Measurements from ENCODE around the gene LCN6. TPM values are rescaled to one million over a fixed set of nuclear protein-coding genes. Genes with fewer than 3 reads are reported as not detected.

The LCN6 gene
- total and polyA plus RNA-seq, 2 of the 13 experiments (the other 11 are each of a cell fraction or from before 2014, with no cell fraction given), result not detected

- no peak for TF ChIP-seq HOXA7 (CRISPR knock-in tag; IDR thresholded peaks at IDR 0.05)
- peak; percentile 73; the same call in 1 of the 2 replicates for TF ChIP-seq TBX2 (CRISPR knock-in tag; IDR thresholded peaks at IDR 0.05; ENCODE audit: borderline replicate concordance)
- peak; percentile 25; the same call in 1 of the 2 replicates for TF ChIP-seq ZNF335 (CRISPR knock-in tag; IDR thresholded peaks at IDR 0.05)
- peak; percentile 31; the same call in 1 of the 2 replicates for TF ChIP-seq GATAD1 (CRISPR knock-in tag; IDR thresholded peaks at IDR 0.05)
- peak; percentile 31; the same call in 1 of the 2 replicates for TF ChIP-seq ZNF230 (CRISPR knock-in tag; IDR thresholded peaks at IDR 0.05)
- TF ChIP-seq REL (CRISPR knock-in tag; conservative IDR thresholded peaks at IDR 0.05), result 0 out of 2 replicates have a peak, but pooled peaks have one; percentile 17
- no peak for TF ChIP-seq ZNF766 (CRISPR knock-in tag; IDR thresholded peaks at IDR 0.05; ENCODE audit: borderline replicate concordance)
- 0 out of 2 replicates have a peak, but pooled peaks have one; percentile 61 for TF ChIP-seq TIGD3 (CRISPR knock-in tag; IDR thresholded peaks at IDR 0.05; ENCODE audit: borderline replicate concordance)
- TF ChIP-seq, protein P1, sequence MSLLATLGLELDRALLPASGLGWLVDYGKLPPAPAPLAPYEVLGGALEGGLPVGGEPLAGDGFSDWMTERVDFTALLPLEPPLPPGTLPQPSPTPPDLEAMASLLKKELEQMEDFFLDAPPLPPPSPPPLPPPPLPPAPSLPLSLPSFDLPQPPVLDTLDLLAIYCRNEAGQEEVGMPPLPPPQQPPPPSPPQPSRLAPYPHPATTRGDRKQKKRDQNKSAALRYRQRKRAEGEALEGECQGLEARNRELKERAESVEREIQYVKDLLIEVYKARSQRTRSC (CRISPR knock-in tag; IDR thresholded peaks at IDR 0.05; ENCODE audit: low read depth), result no peak
- TF ChIP-seq HES4 (CRISPR knock-in tag; IDR thresholded peaks at IDR 0.05; ENCODE audit: borderline replicate concordance), result peak; percentile 81; the same call in 1 of the 2 replicates
- TF ChIP-seq KLF11 (CRISPR knock-in tag; IDR thresholded peaks at IDR 0.05), result no peak
- TF ChIP-seq, protein P2, sequence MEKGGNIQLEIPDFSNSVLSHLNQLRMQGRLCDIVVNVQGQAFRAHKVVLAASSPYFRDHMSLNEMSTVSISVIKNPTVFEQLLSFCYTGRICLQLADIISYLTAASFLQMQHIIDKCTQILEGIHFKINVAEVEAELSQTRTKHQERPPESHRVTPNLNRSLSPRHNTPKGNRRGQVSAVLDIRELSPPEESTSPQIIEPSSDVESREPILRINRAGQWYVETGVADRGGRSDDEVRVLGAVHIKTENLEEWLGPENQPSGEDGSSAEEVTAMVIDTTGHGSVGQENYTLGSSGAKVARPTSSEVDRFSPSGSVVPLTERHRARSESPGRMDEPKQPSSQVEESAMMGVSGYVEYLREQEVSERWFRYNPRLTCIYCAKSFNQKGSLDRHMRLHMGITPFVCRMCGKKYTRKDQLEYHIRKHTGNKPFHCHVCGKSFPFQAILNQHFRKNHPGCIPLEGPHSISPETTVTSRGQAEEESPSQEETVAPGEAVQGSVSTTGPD (CRISPR knock-in tag; IDR thresholded peaks at IDR 0.05), result 0 out of 2 replicates have a peak, but pooled peaks have one; percentile 48
- no peak for TF ChIP-seq MYNN (CRISPR knock-in tag; IDR thresholded peaks at IDR 0.05; ENCODE audit: low read depth)
- TF ChIP-seq, protein P3, sequence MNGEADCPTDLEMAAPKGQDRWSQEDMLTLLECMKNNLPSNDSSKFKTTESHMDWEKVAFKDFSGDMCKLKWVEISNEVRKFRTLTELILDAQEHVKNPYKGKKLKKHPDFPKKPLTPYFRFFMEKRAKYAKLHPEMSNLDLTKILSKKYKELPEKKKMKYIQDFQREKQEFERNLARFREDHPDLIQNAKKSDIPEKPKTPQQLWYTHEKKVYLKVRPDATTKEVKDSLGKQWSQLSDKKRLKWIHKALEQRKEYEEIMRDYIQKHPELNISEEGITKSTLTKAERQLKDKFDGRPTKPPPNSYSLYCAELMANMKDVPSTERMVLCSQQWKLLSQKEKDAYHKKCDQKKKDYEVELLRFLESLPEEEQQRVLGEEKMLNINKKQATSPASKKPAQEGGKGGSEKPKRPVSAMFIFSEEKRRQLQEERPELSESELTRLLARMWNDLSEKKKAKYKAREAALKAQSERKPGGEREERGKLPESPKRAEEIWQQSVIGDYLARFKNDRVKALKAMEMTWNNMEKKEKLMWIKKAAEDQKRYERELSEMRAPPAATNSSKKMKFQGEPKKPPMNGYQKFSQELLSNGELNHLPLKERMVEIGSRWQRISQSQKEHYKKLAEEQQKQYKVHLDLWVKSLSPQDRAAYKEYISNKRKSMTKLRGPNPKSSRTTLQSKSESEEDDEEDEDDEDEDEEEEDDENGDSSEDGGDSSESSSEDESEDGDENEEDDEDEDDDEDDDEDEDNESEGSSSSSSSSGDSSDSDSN (CRISPR knock-in tag; IDR thresholded peaks at IDR 0.05), result peak; percentile 69
- TF ChIP-seq ZNF782 (CRISPR knock-in tag; IDR thresholded peaks at IDR 0.05; ENCODE audit: borderline replicate concordance), result no peak
- TF ChIP-seq PITX1 (CRISPR knock-in tag; IDR thresholded peaks at IDR 0.05), result peak; percentile 51; the same call in 1 of the 2 replicates
- TF ChIP-seq ZNF547 (CRISPR knock-in tag; IDR thresholded peaks at IDR 0.05), result peak; percentile 20
- TF ChIP-seq, protein P4, sequence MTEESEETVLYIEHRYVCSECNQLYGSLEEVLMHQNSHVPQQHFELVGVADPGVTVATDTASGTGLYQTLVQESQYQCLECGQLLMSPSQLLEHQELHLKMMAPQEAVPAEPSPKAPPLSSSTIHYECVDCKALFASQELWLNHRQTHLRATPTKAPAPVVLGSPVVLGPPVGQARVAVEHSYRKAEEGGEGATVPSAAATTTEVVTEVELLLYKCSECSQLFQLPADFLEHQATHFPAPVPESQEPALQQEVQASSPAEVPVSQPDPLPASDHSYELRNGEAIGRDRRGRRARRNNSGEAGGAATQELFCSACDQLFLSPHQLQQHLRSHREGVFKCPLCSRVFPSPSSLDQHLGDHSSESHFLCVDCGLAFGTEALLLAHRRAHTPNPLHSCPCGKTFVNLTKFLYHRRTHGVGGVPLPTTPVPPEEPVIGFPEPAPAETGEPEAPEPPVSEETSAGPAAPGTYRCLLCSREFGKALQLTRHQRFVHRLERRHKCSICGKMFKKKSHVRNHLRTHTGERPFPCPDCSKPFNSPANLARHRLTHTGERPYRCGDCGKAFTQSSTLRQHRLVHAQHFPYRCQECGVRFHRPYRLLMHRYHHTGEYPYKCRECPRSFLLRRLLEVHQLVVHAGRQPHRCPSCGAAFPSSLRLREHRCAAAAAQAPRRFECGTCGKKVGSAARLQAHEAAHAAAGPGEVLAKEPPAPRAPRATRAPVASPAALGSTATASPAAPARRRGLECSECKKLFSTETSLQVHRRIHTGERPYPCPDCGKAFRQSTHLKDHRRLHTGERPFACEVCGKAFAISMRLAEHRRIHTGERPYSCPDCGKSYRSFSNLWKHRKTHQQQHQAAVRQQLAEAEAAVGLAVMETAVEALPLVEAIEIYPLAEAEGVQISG (CRISPR knock-in tag; IDR thresholded peaks at IDR 0.05), result peak; percentile 43; the same call in 1 of the 2 replicates
- TF ChIP-seq FOXC1 (CRISPR knock-in tag; IDR thresholded peaks at IDR 0.05; ENCODE audit: borderline replicate concordance), result peak; percentile 66; the same call in 1 of the 2 replicates
- no peak; the same call in 1 of the 2 replicates for TF ChIP-seq TGIF2 (CRISPR knock-in tag; IDR thresholded peaks at IDR 0.05)
These were observed 43.4 kb upstream of the LCN6 start (continued) for GRCh38 chr9:136791516-136792276.
